Measurements from ENCODE around the gene CLDN1.

DNA sequence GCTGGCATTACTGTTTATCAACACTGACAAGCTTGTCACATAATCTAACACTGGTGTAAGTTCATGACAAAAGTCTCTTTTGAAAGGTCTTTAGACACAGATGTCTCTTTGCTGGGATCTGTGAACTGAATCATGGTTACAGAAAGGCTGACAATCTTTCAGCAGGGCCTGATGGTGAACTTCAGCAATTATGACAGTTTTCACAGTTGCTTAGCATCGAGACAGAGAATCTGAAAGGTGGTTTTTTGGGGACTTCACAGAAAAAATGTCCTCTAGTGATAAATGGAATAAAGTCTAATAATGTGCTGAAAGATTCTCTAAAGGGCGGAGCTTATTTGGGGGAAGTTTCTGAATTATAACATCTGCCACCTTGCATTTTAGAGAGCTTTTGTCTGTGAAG is 32.3 kb downstream of the CLDN1 start:
- TF ChIP-seq EZH2 (IDR thresholded peaks at IDR 0.05; ENCODE audit: borderline replicate concordance, insufficient read depth, low read depth, low read length, poor library complexity, severe bottlenecking), result no peak
- TF ChIP-seq, protein P1, sequence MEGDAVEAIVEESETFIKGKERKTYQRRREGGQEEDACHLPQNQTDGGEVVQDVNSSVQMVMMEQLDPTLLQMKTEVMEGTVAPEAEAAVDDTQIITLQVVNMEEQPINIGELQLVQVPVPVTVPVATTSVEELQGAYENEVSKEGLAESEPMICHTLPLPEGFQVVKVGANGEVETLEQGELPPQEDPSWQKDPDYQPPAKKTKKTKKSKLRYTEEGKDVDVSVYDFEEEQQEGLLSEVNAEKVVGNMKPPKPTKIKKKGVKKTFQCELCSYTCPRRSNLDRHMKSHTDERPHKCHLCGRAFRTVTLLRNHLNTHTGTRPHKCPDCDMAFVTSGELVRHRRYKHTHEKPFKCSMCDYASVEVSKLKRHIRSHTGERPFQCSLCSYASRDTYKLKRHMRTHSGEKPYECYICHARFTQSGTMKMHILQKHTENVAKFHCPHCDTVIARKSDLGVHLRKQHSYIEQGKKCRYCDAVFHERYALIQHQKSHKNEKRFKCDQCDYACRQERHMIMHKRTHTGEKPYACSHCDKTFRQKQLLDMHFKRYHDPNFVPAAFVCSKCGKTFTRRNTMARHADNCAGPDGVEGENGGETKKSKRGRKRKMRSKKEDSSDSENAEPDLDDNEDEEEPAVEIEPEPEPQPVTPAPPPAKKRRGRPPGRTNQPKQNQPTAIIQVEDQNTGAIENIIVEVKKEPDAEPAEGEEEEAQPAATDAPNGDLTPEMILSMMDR (IDR thresholded peaks at IDR 0.05), result no peak
